ENCODE data around the gene SPATA2L. TPM values are rescaled to one million over a fixed set of nuclear protein-coding genes. Genes with fewer than 3 reads are reported as not detected.

SPATA2L gene
- total and polyA plus RNA-seq, 2 of the 13 experiments (the other 11 are each of a cell fraction or from before 2014, with no cell fraction given): 9.1 to 20.7 TPM

DNA sequence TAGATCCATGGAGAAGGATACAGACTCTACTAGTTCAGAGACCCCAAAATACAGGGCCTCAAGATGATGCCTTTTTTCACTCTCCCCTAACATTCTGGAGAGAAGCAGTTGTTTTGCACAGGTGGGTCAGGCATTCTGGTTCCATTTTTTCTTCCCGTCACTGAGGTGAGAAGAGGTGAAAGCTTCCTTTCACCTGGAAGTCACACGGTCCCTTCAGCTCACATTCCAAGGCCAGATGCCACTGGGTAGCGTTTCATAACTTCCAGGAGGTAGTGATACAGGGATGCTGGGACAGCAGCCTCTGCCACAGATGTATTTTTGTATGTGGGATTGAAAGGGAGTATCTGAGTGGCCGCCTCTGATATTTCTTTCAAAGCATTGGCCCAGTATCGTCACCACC, 13.1 kb downstream of the SPATA2L start (continued):
- TF ChIP-seq ZNF160 (CRISPR knock-in tag; IDR thresholded peaks at IDR 0.05): no peak
- peak; percentile 19; the same call in 1 of the 2 replicates for TF ChIP-seq SPEN (CRISPR knock-in tag; IDR thresholded peaks at IDR 0.05; ENCODE audit: low read depth)
- TF ChIP-seq, protein P1, sequence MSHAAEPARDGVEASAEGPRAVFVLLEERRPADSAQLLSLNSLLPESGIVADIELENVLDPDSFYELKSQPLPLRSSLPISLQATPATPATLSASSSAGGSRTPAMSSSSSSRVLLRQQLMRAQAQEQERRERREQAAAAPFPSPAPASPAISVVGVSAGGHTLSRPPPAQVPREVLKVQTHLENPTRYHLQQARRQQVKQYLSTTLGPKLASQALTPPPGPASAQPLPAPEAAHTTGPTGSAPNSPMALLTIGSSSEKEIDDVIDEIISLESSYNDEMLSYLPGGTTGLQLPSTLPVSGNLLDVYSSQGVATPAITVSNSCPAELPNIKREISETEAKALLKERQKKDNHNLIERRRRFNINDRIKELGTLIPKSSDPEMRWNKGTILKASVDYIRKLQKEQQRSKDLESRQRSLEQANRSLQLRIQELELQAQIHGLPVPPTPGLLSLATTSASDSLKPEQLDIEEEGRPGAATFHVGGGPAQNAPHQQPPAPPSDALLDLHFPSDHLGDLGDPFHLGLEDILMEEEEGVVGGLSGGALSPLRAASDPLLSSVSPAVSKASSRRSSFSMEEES (CRISPR knock-in tag; IDR thresholded peaks at IDR 0.05): peak; percentile 51; the same call in 1 of the 2 replicates
- TF ChIP-seq ZNF792 (CRISPR knock-in tag; IDR thresholded peaks at IDR 0.05): 0 out of 2 replicates have a peak, but pooled peaks have one; percentile 48
- TF ChIP-seq TEAD3 (CRISPR knock-in tag; optimal IDR thresholded peaks at IDR 0.05; ENCODE audit: borderline replicate concordance): peak; percentile 94
- TF ChIP-seq GATAD2A (CRISPR knock-in tag; IDR thresholded peaks at IDR 0.05): 0 out of 2 replicates have a peak, but pooled peaks have one; percentile 30
- TF ChIP-seq, protein P2, sequence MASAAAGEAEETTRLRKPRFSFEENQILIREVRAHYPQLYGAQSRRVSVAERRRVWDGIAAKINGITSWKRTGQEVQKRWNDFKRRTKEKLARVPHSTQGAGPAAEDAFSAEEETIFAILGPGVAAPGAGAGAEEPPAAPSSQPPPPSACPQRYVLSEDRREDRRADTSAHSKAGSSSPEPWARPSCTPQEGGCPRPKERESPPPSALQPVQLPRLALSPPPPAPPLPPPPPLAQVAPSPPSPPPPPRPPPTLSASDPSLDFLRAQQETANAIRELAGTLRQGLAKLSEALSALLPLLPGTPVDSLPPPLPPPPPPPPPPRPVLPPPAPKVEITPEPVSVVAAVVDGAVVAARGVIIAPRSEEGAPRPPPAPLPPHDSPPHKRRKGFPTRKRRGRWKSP (CRISPR knock-in tag; IDR thresholded peaks at IDR 0.05): no peak
- TF ChIP-seq ETV6 (CRISPR knock-in tag; conservative IDR thresholded peaks at IDR 0.05): 0 out of 2 replicates have a peak, but pooled peaks have one; percentile 18
- no peak for TF ChIP-seq ZNF660 (CRISPR knock-in tag; IDR thresholded peaks at IDR 0.05; ENCODE audit: borderline replicate concordance, low read depth)
- TF ChIP-seq, protein P3, sequence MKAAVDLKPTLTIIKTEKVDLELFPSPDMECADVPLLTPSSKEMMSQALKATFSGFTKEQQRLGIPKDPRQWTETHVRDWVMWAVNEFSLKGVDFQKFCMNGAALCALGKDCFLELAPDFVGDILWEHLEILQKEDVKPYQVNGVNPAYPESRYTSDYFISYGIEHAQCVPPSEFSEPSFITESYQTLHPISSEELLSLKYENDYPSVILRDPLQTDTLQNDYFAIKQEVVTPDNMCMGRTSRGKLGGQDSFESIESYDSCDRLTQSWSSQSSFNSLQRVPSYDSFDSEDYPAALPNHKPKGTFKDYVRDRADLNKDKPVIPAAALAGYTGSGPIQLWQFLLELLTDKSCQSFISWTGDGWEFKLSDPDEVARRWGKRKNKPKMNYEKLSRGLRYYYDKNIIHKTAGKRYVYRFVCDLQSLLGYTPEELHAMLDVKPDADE (CRISPR knock-in tag; IDR thresholded peaks at IDR 0.05): no peak
- TF ChIP-seq HHEX (CRISPR knock-in tag; IDR thresholded peaks at IDR 0.05): no peak
- TF ChIP-seq NFE2 (CRISPR knock-in tag; IDR thresholded peaks at IDR 0.05): no peak
- TF ChIP-seq NPAS2 (CRISPR knock-in tag; IDR thresholded peaks at IDR 0.05; ENCODE audit: borderline replicate concordance): no peak
- no peak for TF ChIP-seq SIN3B (IDR thresholded peaks at IDR 0.05; ENCODE audit: low read length)
- TF ChIP-seq, protein P4, sequence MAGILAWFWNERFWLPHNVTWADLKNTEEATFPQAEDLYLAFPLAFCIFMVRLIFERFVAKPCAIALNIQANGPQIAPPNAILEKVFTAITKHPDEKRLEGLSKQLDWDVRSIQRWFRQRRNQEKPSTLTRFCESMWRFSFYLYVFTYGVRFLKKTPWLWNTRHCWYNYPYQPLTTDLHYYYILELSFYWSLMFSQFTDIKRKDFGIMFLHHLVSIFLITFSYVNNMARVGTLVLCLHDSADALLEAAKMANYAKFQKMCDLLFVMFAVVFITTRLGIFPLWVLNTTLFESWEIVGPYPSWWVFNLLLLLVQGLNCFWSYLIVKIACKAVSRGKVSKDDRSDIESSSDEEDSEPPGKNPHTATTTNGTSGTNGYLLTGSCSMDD (CRISPR knock-in tag; IDR thresholded peaks at IDR 0.05): no peak
- peak; percentile 8; the same call in 1 of the 2 replicates for TF ChIP-seq SNAPC2 (CRISPR knock-in tag; IDR thresholded peaks at IDR 0.05)
- no peak for TF ChIP-seq ZNF724P (CRISPR knock-in tag; IDR thresholded peaks at IDR 0.05; ENCODE audit: borderline replicate concordance)
- no peak for TF ChIP-seq KDM6A (CRISPR knock-in tag; IDR thresholded peaks at IDR 0.05; ENCODE audit: low read depth)
- no peak for TF ChIP-seq FOXP1 (IDR thresholded peaks at IDR 0.05)
- no peak for TF ChIP-seq FOXP1 (CRISPR knock-in tag; IDR thresholded peaks at IDR 0.05)
